Fibroblast of the conjunctiva (primary cell): ENCODE results near the gene RBM45.

ENCODE experiments used
- DNase-seq: peaks from one replicate; pipeline ENCODE4 v3.0.0-alpha.2; 2010; ENCODE audit warnings: low read depth

Gene RBM45

DNA sequence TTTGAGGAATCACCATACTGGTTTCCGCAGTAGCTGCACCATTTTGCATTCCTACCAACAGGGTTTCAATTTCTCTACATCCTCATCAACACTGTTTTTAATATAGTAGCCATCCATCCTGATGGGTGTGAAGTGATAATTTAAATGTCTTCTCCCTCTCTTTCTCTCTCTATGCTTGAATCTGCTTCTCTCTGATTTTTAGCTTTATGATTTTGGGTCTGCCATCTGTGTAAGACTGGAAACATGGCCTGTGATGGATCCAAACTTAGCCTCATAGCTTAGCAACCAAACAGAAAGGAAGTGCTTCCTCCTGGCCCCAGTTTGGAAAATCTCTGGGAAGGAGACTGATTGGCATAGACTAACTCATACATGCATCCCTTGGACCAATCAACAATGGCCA lies 48.4 kb downstream of the RBM45 start:
- no peak for DNase-seq

DNA sequence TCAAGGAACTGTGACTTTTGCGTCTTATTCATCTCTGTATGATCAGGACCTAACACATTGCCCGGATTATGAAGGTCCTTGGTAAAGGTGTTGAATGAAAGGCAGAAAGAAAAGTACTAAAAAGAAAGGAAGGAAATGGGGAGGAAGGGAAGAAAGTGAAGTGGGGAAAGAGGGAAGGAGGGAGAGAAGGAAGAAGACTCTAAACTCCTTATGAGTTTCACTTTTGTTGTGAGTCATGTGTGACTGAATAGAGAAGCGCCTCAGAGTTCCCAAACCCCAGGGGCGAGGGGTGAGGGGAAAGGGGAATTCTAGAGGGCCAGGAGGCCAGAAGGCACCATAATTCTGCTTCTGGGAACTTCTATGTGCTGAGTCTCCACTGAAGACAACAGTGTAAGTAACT lies 51.2 kb downstream of the RBM45 start:
- DNase-seq, result no peak

DNA sequence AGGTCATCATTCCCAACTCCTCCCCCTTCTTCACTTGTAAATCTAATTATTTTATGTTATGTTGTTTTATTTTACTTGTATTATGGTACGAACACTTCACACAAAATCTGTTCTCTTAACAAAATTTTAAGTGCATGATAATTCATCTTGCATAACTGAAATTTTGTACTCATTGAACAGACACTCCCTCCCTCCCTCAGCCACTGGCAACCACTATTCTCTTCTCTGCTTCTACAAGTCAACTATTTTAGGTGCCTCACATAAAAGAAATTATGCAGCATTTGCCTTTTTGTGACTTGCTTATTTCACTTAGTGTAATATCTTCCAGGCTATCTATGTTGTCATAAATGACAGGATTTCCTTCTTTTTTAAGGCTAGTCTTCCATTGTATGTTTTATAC lies 51.7 kb downstream of the RBM45 start:
- DNase-seq, result no peak

DNA sequence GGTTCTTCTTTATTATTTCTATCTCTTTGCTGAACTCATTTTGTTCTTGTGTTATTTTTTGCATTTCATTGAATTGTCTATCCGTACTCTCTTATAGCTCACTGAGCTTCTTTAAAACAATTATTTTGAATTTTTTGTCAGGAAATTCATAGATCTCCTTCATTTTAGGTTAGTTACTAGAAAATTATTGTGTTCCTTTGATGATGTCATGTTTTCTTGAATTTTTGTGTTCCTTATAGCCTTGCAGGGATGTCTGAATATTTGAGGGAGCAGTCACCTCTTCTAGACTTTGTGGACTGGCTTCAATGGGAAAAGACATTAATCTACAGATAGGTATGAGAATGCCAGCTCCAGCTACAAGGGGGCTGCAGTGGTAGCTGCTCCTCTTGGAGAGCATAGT lies 61.4 kb downstream of the RBM45 start:
- no peak for DNase-seq

DNA sequence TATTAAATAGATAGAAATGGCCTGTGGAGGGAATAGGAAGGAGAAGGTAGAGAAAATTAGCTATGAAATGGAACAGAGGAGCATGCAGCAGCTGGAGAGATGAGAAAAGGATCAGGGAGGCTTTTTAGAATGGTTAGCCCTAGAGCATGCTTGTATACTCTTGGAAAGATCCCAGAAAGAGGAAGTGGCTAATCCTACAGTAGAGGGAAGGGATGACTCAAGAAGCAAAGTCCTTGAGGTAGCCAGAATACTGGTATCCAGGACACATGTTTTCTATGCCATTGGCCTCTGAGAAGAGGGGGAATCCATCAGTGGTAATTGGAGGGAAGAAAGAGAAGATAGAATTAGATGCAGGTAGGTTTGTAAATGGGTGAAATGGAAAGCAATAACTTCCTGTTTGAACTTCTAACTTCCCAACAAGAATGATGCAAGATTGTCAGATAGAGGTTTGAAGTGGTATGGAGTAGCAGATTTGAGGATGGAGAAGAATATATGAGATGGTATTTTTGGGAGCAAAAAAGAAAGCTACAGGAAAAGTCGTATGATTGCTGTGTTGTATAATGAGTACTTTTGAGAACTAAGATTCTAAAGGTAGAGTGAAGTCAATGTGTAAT lies 64.9 kb downstream of the RBM45 start:
- DNase-seq, result no peak
